GM12878 (cell line): ENCODE measurements around the gene FERMT3. TPM values are rescaled to one million over a fixed set of nuclear protein-coding genes. Genes with fewer than 3 reads are reported as not detected.

Source experiments
- ATAC-seq: fragments of 200-7000 bp; cut with Tn5 transposase; 3 replicates; pipeline ENCODE4 v1.9.1; 2020; ENCODE audit warnings: mild to moderate bottlenecking, moderate library complexity
- BruUV-seq: library from RNA; stranded (reverse); fragments of 400-500 nt; replicated peaks from 2 replicates; lab custom pipeline; 2021; lab: Mats Ljungman, UMichigan
- CTCF ChIA-PET: fragments of 300-600 bp; sonication (Branson Sonifier 250); formaldehyde crosslinking; extraction: SDS; loops from one replicate; lab custom pipeline; 2021; ENCODE audit warnings: inconsistent platforms; lab: Yijun Ruan, JAX
- POLR2A ChIA-PET: fragments of 350-600 bp; formaldehyde crosslinking; extraction: SDS; loops from one replicate; lab custom pipeline; 2021; ENCODE audit warnings: inconsistent platforms; lab: Charles Lee
- RAD21 ChIA-PET: fragments of 300-600 bp; sonication (Branson Sonifier 250); formaldehyde crosslinking; loops from one replicate; lab custom pipeline; 2023; ENCODE audit warnings: antibody characterized with exemption; ENCODE audit not compliant: unreplicated experiment; lab: Charles Lee
- SMC1A ChIA-PET: fragments of 300-600 bp; sonication (Branson Sonifier 250); formaldehyde crosslinking; loops from one replicate; lab custom pipeline; 2023; ENCODE audit not compliant: unreplicated experiment, uncharacterized antibody; lab: Charles Lee
- DNase-seq: peaks from one replicate; pipeline ENCODE4 v3.0.0-alpha.2; 2011; ENCODE audit warnings: low read depth, low spot score
- FAIRE-seq: peaks from 3 replicates; lab custom pipeline; 2011; peaks lifted over from hg19 to GRCh38; lab: Jason Lieb, UNC
- H2AFZ ChIP-seq: 2 replicates; pipeline ENCODE4 v1.6.0; 2011; ENCODE audit warnings: low read depth, low read length, control low read depth; ENCODE audit not compliant: control insufficient read depth
- H3K27ac ChIP-seq: 2 replicates; pipeline ENCODE4 v1.5.1; 2011; ENCODE audit warnings: control low read depth; ENCODE audit not compliant: control insufficient read depth, insufficient read depth
- H3K27me3 ChIP-seq, 2 experiments: replicated peaks in 1 of 2; 2 replicates each; pipeline versions ENCODE4 v1.6.0 to v1.6.1; 2011; ENCODE audit warnings: low read length in 1 of 2; ENCODE audit not compliant: control insufficient read depth in 2 of 2, insufficient read depth in 2 of 2
- H3K36me3 ChIP-seq, 2 experiments: 2 replicates each; pipeline ENCODE4 v1.5.1; 2011; ENCODE audit warnings: low read length in 1 of 2; ENCODE audit not compliant: control insufficient read depth in 2 of 2, insufficient read depth in 2 of 2
- H3K4me1 ChIP-seq: 2 replicates; pipeline ENCODE4 v1.6.1; 2011; ENCODE audit warnings: mild to moderate bottlenecking, low read length, moderate library complexity, mixed read lengths; ENCODE audit not compliant: control insufficient read depth, insufficient read depth
- H3K4me2 ChIP-seq: 2 replicates; pipeline ENCODE4 v1.6.0; 2011; ENCODE audit warnings: control low read depth; ENCODE audit not compliant: control insufficient read depth, insufficient read depth
- H3K4me3 ChIP-seq: fragments of 200-600 bp; sonication (generic); 2 replicates; pipeline ENCODE4 v1.5.1; 2016
- H3K79me2 ChIP-seq: 2 replicates; pipeline ENCODE4 v1.6.0; 2011; ENCODE audit warnings: low read length; ENCODE audit not compliant: control insufficient read depth, insufficient read depth
- H3K9ac ChIP-seq: 2 replicates; pipeline ENCODE4 v1.8.0; 2011; ENCODE audit warnings: low read length, control low read depth, mixed read lengths; ENCODE audit not compliant: control insufficient read depth, insufficient read depth
- H3K9me3 ChIP-seq: replicated peaks from 3 replicates; pipeline ENCODE4 v1.5.1; 2011; ENCODE audit warnings: mild to moderate bottlenecking, low read length; ENCODE audit not compliant: control insufficient read depth, insufficient read depth
- H4K20me1 ChIP-seq: 2 replicates; pipeline ENCODE4 v1.6.0; 2011; ENCODE audit not compliant: control insufficient read depth, insufficient read depth
- FOXK2 ChIP-seq: fragments of 450-650 bp; IDR thresholded peaks from 2 replicates; pipeline ENCODE4 v1.6.1; 2017; ENCODE audit warnings: mild to moderate bottlenecking, moderate library complexity
- HDAC2 ChIP-seq: fragments of 200-600 bp; sonication (generic); IDR thresholded peaks from 2 replicates; pipeline ENCODE4 v1.6.1; 2017
- HDGF ChIP-seq: fragments of 450-650 bp; IDR thresholded peaks from 2 replicates; pipeline ENCODE4 v1.6.1; 2016; ENCODE audit warnings: antibody characterized with exemption
- IRF4 ChIP-seq: IDR thresholded peaks from 2 replicates; pipeline ENCODE4 v1.6.1; 2011; ENCODE audit warnings: low read depth, low read length
- NBN ChIP-seq: fragments of 450-650 bp; IDR thresholded peaks from 2 replicates; pipeline ENCODE4 v1.6.1; 2016
- RAD51 ChIP-seq: fragments of 450-650 bp; IDR thresholded peaks from 2 replicates; pipeline ENCODE4 v1.6.1; 2016; ENCODE audit warnings: moderate library complexity, mild to moderate bottlenecking, inconsistent platforms
- RB1 ChIP-seq: fragments of 450-650 bp; formaldehyde crosslinking; IDR thresholded peaks from 2 replicates; pipeline ENCODE4 v1.6.1; 2017; ENCODE audit warnings: mild to moderate bottlenecking, borderline replicate concordance
- TCF7 ChIP-seq: IDR thresholded peaks from 2 replicates; pipeline ENCODE4 v1.6.1; 2014; ENCODE audit warnings: antibody characterized with exemption, borderline replicate concordance
- USF1 ChIP-seq: IDR thresholded peaks from 2 replicates; pipeline ENCODE4 v1.6.1; 2011; ENCODE audit warnings: borderline replicate concordance, low read depth, mild to moderate bottlenecking, moderate library complexity, mixed read lengths, low read length; ENCODE audit not compliant: insufficient read depth; ENCODE audit errors: extremely low read length
- YY1 ChIP-seq: IDR thresholded peaks from 2 replicates; pipeline ENCODE4 v1.6.1; 2011; ENCODE audit warnings: low read depth, mild to moderate bottlenecking, low read length
- WGBS: methylation state at CpG from one replicate; pipeline ENCODE4 v1.1.6; 2016; ENCODE audit warnings: low lambda C conversion rate; ENCODE audit not compliant: insufficient replicate concordance, insufficient coverage; ENCODE audit errors: missing lambda C conversion rate; 5-methylcytosine and 5-hydroxymethylcytosine counted together
- in situ Hi-C: fragments of 300-500 bp; cut with MboI; formaldehyde crosslinking; loops from 9 replicates; pipeline ENCODE4 v1.14.3; 2018; ENCODE audit warnings: mixed read lengths
- intact Hi-C: fragments of 100-400 bp; cut with micrococcal nuclease; formaldehyde crosslinking; loops from one replicate; pipeline ENCODE4 v1.14.2; 2022; ENCODE audit not compliant: unreplicated experiment
- polyA plus RNA-seq, 11 experiments: library from polyadenylated mRNA; depleted of rRNA in 4 of 11; unstranded in 6 of 11; stranded (reverse) in 5 of 11; fragments of >200 nt; fragmentation: Nextera tagmentation in 4 of 11; fragmentation: Illumina TruSeq in 1 of 11; extraction: Ambion mirVana in 4 of 11; extraction: Trizol in 1 of 11; gene quantifications; 1 replicate in 1 of 11; 2 replicates in 10 of 11; pipeline versions ENCODE4 v1.2.1 to v1.2.3, GENCODE V29; 2011 to 2016; ENCODE audit warnings: inconsistent platforms in 2 of 11, missing spikeins in 2 of 11, low read depth in 1 of 11
- total RNA-seq, 4 experiments: library from RNA; depleted of rRNA in 3 of 4; stranded (reverse); fragments of >200 nt in 3 of 4; fragmentation: Illumina TruSeq in 1 of 4; extraction: Trizol in 1 of 4; gene quantifications; 2 replicates each; pipeline versions ENCODE4 v1.2.1 to v1.2.3, GENCODE V29; 2013 to 2021
- TF ChIP-seq, protein P1 (sequence below): fragments of 450-650 bp; IDR thresholded peaks from 2 replicates; pipeline ENCODE4 v1.6.1; 2017; ENCODE audit warnings: mild to moderate bottlenecking, moderate library complexity
- TF ChIP-seq, protein P2 (sequence below): IDR thresholded peaks from 2 replicates; pipeline ENCODE4 v1.6.1; 2012; ENCODE audit warnings: low read depth, low read length, improper control_type of control experiment

FERMT3 gene
- total and polyA plus RNA-seq, 10 of the 15 experiments (the other 5 are each of a cell fraction or from before 2014, with no cell fraction given) = 2.0 to 211 (median 114) TPM

GRCh38 chr11:64157631-64158394 is 48.7 kb upstream of the FERMT3 start:
- CTCF ChIA-PET = no interaction called here
- intact Hi-C loops = no loop called here
- no TSS peak for BruUV-seq

GRCh38 chr11:64161037-64161436 is 45.5 kb upstream of the FERMT3 start:
- BruUV-seq = no TSS peak
- ChIA-PET POLR2A (no interaction called here), RAD21 (no interaction called here), SMC1A (no interaction called here), CTCF (no interaction called here)
- no peak overlapping the region for H3K9ac ChIP-seq
- H4K20me1 ChIP-seq = no peaks in the 10 kb centered on the region
- no peaks in the 10 kb centered on the region for H3K27me3 ChIP-seq
- H3K36me3 ChIP-seq = no peaks in the 10 kb centered on the region
- WGBS = 83% methylated on average over 10 of the region's 10 CpGs
- no peak for FAIRE-seq
- H3K4me1 ChIP-seq = no peaks in the 10 kb centered on the region
- intact Hi-C loops = no loop called here
- no peaks in the 10 kb centered on the region for H3K79me2 ChIP-seq
- no peak overlapping the region for H3K4me2 ChIP-seq
- H3K4me3 ChIP-seq = no peak overlapping the region
- H3K9me3 ChIP-seq = no peaks in the 10 kb centered on the region; the same call in 2 of the 3 replicates
- no peak overlapping the region for H3K27ac ChIP-seq
- no peak overlapping the region for H2AFZ ChIP-seq
- DNase-seq = no peak
- in situ Hi-C loops = no loop called here
- ATAC-seq = no peak
- TF ChIP-seq NBN (no peak), HDGF (no peak), TCF7 (no peak), USF1 (no peak), RAD51 (no peak), YY1 (no peak), IRF4 (no peak), RB1 (no peak), FOXK2 (no peak)
- TF ChIP-seq, protein P1, sequence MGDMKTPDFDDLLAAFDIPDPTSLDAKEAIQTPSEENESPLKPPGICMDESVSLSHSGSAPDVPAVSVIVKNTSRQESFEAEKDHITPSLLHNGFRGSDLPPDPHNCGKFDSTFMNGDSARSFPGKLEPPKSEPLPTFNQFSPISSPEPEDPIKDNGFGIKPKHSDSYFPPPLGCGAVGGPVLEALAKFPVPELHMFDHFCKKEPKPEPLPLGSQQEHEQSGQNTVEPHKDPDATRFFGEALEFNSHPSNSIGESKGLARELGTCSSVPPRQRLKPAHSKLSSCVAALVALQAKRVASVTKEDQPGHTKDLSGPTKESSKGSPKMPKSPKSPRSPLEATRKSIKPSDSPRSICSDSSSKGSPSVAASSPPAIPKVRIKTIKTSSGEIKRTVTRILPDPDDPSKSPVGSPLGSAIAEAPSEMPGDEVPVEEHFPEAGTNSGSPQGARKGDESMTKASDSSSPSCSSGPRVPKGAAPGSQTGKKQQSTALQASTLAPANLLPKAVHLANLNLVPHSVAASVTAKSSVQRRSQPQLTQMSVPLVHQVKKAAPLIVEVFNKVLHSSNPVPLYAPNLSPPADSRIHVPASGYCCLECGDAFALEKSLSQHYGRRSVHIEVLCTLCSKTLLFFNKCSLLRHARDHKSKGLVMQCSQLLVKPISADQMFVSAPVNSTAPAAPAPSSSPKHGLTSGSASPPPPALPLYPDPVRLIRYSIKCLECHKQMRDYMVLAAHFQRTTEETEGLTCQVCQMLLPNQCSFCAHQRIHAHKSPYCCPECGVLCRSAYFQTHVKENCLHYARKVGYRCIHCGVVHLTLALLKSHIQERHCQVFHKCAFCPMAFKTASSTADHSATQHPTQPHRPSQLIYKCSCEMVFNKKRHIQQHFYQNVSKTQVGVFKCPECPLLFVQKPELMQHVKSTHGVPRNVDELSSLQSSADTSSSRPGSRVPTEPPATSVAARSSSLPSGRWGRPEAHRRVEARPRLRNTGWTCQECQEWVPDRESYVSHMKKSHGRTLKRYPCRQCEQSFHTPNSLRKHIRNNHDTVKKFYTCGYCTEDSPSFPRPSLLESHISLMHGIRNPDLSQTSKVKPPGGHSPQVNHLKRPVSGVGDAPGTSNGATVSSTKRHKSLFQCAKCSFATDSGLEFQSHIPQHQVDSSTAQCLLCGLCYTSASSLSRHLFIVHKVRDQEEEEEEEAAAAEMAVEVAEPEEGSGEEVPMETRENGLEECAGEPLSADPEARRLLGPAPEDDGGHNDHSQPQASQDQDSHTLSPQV = no peak
- TF ChIP-seq, protein P2, sequence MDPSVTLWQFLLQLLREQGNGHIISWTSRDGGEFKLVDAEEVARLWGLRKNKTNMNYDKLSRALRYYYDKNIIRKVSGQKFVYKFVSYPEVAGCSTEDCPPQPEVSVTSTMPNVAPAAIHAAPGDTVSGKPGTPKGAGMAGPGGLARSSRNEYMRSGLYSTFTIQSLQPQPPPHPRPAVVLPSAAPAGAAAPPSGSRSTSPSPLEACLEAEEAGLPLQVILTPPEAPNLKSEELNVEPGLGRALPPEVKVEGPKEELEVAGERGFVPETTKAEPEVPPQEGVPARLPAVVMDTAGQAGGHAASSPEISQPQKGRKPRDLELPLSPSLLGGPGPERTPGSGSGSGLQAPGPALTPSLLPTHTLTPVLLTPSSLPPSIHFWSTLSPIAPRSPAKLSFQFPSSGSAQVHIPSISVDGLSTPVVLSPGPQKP = no peak

More at GRCh38 chr11:64157631-64158394, 48.7 kb upstream of the FERMT3 start:
- Histone ChIP-seq H3K4me1 (no peaks in the 10 kb centered on the region), H3K4me2 (no peak overlapping the region), H3K79me2 (no peaks in the 10 kb centered on the region), H3K9ac (no peak overlapping the region), H2AFZ (no peak overlapping the region), H3K9me3 (no peaks in the 10 kb centered on the region; the same call in 2 of the 3 replicates), H3K36me3 (no peaks in the 10 kb centered on the region), H3K27ac (no peak overlapping the region), H4K20me1 (no peaks in the 10 kb centered on the region), H3K27me3 (no peaks in the 10 kb centered on the region), H3K4me3 (no peak overlapping the region)
- SMC1A ChIA-PET = no interaction called here
- ATAC-seq (no peak), FAIRE-seq (no peak), DNase-seq (no peak)
- POLR2A ChIA-PET = no interaction called here
- RAD21 ChIA-PET = no interaction called here
- in situ Hi-C loops = no loop called here
- TF ChIP-seq HDAC2 = no peak
- 63% methylated on average over 15 of the region's 17 CpGs for WGBS
